Subcutaneous adipose tissue (tissue), 4 donors: ENCODE results near the gene PEX26. TPM values are rescaled to one million over a fixed set of nuclear protein-coding genes. Genes with fewer than 3 reads are reported as not detected.

Experiments
- CTCF ChIP-seq: fragments of 450-650 bp; IDR thresholded peaks from one replicate; pipeline ENCODE4 v1.5.1; 2016; ENCODE audit warnings: low read depth, mild to moderate bottlenecking, control low read depth, antibody characterized with exemption, moderate library complexity
- total RNA-seq, 4 donors: library from RNA; depleted of rRNA; stranded (reverse); fragments of >200 nt; gene quantifications; one replicate each; pipeline ENCODE4 v1.1.0, GENCODE V29; 2016

PEX26 gene
- total RNA-seq, 4 donors from 2014 or later = 17.5 to 29.0 (median 23.8) TPM

GRCh38 chr22:18126606-18127005 lies 48.8 kb downstream of the PEX26 start:
- no peak for TF ChIP-seq CTCF

GRCh38 chr22:18130018-18130417 lies 52.2 kb downstream of the PEX26 start:
- TF ChIP-seq CTCF = no peak

- no peak for TF ChIP-seq CTCF
Measured at GRCh38 chr22:18130699-18131429, 53.1 kb downstream of the PEX26 start.

- no peak for TF ChIP-seq CTCF
Measured at GRCh38 chr22:18133452-18133851, 55.7 kb downstream of the PEX26 start.

GRCh38 chr22:18136563-18137320 lies 59.0 kb downstream of the PEX26 start:
- TF ChIP-seq CTCF = no peak

GRCh38 chr22:18144105-18144504 lies 66.3 kb downstream of the PEX26 start:
- no peak for TF ChIP-seq CTCF

GRCh38 chr22:18145676-18146388 lies 68.0 kb downstream of the PEX26 start:
- no peak for TF ChIP-seq CTCF
